Heart left ventricle (tissue), 13 donors: Measurements from ENCODE around the gene NRAP.

Experiments
- CTCF ChIP-seq, 12 donors: fragments of 200-600 bp; sonication (generic) in 4 of 12; IDR thresholded peaks; one replicate each; pipeline versions ENCODE4 v1.5.0 to v1.8.0; 2018 to 2022; ENCODE audit warnings: antibody characterized with exemption in 12 of 12, mild to moderate bottlenecking in 5 of 12
- POLR2A ChIP-seq, 2 donors: fragments of 450-650 bp; IDR thresholded peaks; one replicate each; pipeline ENCODE4 v1.6.1; 2017; ENCODE audit warnings: antibody characterized with exemption in 2 of 2, mild to moderate bottlenecking in 2 of 2, moderate library complexity in 2 of 2
- donor health status: ischemic (EF 13 %, LVEDD 7.1; RV severe dilation, severe dysfunction).
- donor health status: DM: no; HTN: yes; CAD: no.
- donor health status: DM: no; HTN: no; CAD: no.
- donor health status: ischemic (EF 25% LVEDD 6.9; RV normal size, moderate dysfunction).
- donor health status: ischemic (EF 25% LVEDD 5.7; RV mildly dilated, moderate dysfunction).
- donor health status: ischemic (EF 35%, LVEDD 5.7; RV mildly dilated, moderate dysfunction).
- donor health status: nonischemic (EF 11% LVEDD 7.7; RV severe dilation, severe dysfunction).
- donor health status: DM: yes; HTN: yes; CAD: no.
- donor health status: PGD.
- donor health status: ischemic (EF 29% LVEDD 5.4; RV normal size, mild dysfunction).
- donor health status: nonischemic (EF 23%, LVEDD 6.1; RV moderate dilation, normal function).

DNA sequence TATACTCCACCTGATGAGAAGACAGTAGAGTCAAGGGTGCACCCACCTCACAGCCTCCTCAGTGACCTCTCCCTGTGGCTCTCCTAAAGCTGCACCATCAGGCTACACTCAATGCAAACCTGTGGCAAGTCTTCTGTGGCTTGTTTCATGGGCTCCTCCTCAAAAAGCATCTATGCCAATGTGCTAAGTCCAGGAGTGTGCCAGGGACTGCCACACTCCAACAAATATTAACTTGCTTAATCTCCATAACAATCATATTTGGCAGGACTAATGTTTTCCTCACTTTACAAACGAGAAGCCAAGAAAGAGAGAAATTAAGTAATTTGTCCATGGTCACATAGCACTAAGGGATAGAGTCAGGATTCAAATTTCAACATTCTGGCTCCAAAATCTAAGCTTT is 11.9 kb downstream of the NRAP start:
- TF ChIP-seq CTCF (IDR thresholded peaks at IDR 0.05) (no peak), POLR2A (IDR thresholded peaks at IDR 0.05) (no peak)
